Raji (cell line): Measurements from ENCODE around the gene FBXW2.

Source experiments
- POLR2A ChIP-seq: IDR thresholded peaks from 2 replicates; pipeline ENCODE4 v1.6.1; 2011; ENCODE audit warnings: low read depth, low read length, control low read depth; ENCODE audit not compliant: insufficient read depth

FBXW2 gene

DNA sequence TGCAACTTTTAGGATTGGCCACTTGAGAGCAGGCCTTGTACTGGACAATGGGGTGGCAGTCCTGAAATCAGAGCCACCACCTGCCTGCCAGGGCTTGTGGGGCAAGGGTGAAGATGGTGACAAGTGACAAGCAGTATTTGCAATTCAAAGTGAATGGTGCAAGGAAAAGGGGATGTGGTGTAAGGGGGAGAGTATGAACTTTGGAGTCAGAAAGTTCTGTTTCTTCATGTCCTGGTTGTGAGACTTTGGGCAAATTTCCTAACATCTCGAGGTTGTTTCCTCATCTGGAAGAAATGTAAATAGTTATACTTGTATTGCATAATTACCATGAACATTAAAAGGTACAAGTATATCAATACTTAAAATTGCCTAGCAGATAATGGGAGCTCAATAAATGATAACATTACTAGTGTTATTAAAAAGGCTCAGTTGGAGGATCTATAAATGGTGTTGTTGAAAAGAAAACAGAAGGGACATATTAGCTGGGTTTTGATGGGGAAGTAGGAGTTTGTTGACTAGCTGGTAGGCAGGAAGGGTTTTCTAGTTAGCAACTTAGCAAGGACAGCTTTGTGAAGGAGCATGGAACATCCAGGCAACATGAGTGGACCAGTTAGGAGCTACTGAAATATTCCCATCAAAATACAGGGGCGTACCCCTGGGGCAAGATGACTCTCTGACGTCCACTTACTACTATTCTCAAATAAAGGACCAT, 57.6 kb downstream of the FBXW2 start:
- TF ChIP-seq POLR2A = peak; percentile 60

- TF ChIP-seq POLR2A = no peak
Observed at GRCh38 chr9:120734607-120735410, 58.4 kb downstream of the FBXW2 start.

- no peak for TF ChIP-seq POLR2A
Observed at GRCh38 chr9:120733190-120733589, 60.0 kb downstream of the FBXW2 start.

DNA sequence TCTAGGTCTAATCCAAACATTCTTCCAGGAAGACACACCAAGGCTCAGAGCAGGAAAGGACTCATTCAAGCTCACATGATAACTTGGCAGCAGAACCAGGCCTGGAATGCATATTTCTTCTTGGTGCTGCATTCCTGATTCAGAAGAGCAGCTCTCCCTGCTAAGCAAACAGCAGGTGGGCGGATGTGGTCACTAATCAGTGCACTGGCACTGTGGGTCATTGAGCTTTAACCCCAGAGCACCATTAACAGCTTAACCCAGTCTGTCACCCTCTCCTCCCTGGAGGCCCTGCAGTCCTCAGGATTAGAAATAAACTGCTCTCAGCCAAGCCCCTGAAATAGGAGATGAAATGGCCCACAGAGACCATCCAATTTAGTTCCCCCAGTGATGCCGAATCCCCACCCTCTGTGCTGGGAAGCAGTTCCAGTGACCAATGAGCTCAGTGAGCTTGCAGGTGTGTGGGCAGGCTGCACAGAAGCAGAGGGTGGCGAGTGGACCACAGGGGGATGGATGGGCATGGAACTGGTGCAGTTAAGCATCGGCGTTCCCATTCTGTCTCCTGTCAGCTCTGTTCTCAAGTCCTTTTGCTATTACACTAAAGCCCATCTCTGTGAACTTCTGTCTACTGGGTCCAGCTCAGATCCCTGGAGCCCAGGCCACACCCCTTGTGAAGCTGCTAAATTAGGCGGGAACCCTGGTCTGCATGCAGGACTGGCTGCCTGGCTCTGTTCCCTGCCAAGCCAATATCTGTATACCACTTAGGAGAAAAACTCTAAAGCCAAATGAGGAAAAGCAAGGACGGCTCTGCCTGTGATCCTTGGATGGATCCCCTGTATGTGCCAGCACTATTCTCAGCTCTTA, 62.3 kb downstream of the FBXW2 start:
- TF ChIP-seq POLR2A = no peak

GRCh38 chr9:120729791-120730241, 63.4 kb downstream of the FBXW2 start:
- no peak for TF ChIP-seq POLR2A

GRCh38 chr9:120726484-120726883, 66.7 kb downstream of the FBXW2 start:
- no peak for TF ChIP-seq POLR2A

- TF ChIP-seq POLR2A = no peak
Observed at GRCh38 chr9:120725907-120726306, 67.3 kb downstream of the FBXW2 start.

- TF ChIP-seq POLR2A = no peak
Observed at GRCh38 chr9:120724757-120725400, 68.3 kb downstream of the FBXW2 start.

GRCh38 chr9:120723565-120723964, 69.7 kb downstream of the FBXW2 start:
- TF ChIP-seq POLR2A = no peak

DNA sequence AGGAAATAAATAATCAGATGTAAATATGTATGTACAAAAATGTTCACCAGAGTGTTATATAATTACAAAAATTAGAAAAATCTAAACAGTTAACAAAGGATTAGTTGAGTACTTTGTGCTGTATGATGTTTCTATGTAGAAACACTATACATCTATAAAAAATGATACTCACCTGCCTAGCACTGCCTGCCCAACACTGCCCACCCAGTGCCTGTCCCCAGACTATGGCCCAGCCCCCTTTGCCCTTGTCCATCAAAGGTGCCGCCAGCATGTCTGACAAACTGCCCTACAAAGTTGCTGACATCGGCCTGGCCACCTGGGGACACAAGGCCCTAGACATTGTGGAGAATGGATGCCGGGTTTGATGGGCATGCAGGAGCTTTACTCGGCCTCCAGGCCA, 72.8 kb downstream of the FBXW2 start:
- TF ChIP-seq POLR2A = no peak

- no peak for TF ChIP-seq POLR2A
Observed at GRCh38 chr9:120718316-120718715, 74.9 kb downstream of the FBXW2 start.

GRCh38 chr9:120717176-120717575, 76.0 kb downstream of the FBXW2 start:
- TF ChIP-seq POLR2A = no peak

DNA sequence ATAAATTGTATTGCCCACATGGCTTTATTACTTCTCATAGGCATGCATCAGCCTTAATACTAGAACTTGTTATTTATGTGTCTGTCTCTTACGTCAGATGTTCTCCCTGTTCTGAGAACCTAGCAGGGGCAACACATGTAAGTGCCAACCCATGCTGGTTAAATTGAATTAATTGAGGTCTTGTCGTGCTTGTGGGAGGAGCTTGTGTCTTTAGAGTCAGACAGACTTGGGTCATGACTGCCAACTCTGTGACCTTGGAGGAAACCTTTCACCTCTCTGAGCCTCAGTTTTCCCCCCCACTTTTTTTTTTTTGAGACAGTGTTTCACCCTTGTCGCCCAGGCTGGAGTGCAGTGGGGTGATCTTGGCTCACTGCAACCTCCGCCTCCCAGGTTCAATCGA, 76.7 kb downstream of the FBXW2 start:
- no peak for TF ChIP-seq POLR2A

DNA sequence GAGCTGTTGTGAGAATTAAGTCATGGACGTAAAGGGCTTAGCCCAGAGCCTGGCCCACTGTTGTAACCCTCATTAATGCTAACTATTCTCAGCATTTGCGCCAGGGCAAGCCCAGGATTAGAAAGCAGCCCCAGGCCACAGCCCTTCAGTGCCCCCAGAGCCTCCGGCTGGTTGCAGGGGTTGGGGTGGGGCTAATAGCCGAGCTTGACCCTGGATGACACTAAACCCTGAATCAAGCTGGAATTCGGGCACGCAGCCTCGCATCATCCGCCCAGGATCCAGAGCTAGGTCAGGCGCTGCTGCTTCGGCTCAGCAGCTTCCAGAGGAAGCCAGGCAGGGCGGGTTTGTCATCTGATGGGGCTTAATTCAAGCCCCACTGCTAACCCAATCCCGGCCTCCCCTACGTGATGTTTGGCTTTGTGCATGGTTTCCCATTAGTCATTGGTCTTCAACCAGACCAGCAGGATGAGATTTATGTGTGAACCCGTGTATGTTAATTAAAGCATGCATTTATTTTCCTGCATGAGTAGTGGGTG, 77.8 kb downstream of the FBXW2 start:
- no peak for TF ChIP-seq POLR2A
